Suprapubic skin (tissue), 4 donors: ENCODE results near the gene IGFBP6.

Experiments used
- EP300 ChIP-seq: sonication (generic); formaldehyde crosslinking; IDR thresholded peaks from one replicate; pipeline ENCODE4 v1.6.1; 2017; ENCODE audit warnings: antibody characterized with exemption
- POLR2A ChIP-seq, 2 donors: fragments of 450-650 bp; IDR thresholded peaks; one replicate each; pipeline ENCODE4 v1.6.1; 2017; ENCODE audit warnings: antibody characterized with exemption in 2 of 2, mild to moderate bottlenecking in 2 of 2, moderate library complexity in 2 of 2
- POLR2AphosphoS5 ChIP-seq, 3 donors: sonication (generic); formaldehyde crosslinking; IDR thresholded peaks; one replicate each; pipeline ENCODE4 v1.6.1; 2017; ENCODE audit warnings: antibody characterized with exemption in 3 of 3
- TF ChIP-seq, protein P1 (sequence below), 2 donors: fragments of 200-600 bp in 1 of 2; fragments of 450-650 bp in 1 of 2; sonication (generic) in 1 of 2; IDR thresholded peaks; one replicate each; pipeline ENCODE4 v1.5.1; 2016 to 2019; ENCODE audit warnings: antibody characterized with exemption in 2 of 2, mild to moderate bottlenecking in 1 of 2, moderate library complexity in 1 of 2

- TF ChIP-seq, protein P1, sequence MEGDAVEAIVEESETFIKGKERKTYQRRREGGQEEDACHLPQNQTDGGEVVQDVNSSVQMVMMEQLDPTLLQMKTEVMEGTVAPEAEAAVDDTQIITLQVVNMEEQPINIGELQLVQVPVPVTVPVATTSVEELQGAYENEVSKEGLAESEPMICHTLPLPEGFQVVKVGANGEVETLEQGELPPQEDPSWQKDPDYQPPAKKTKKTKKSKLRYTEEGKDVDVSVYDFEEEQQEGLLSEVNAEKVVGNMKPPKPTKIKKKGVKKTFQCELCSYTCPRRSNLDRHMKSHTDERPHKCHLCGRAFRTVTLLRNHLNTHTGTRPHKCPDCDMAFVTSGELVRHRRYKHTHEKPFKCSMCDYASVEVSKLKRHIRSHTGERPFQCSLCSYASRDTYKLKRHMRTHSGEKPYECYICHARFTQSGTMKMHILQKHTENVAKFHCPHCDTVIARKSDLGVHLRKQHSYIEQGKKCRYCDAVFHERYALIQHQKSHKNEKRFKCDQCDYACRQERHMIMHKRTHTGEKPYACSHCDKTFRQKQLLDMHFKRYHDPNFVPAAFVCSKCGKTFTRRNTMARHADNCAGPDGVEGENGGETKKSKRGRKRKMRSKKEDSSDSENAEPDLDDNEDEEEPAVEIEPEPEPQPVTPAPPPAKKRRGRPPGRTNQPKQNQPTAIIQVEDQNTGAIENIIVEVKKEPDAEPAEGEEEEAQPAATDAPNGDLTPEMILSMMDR (IDR thresholded peaks at IDR 0.05), result no peak
- no peak for TF ChIP-seq EP300
- no peak for TF ChIP-seq POLR2AphosphoS5 (IDR thresholded peaks at IDR 0.05)
- no peak for TF ChIP-seq POLR2A (IDR thresholded peaks at IDR 0.05)
These were observed 48.2 kb downstream of the IGFBP6 start for GRCh38 chr12:53145383-53146260.
